ENCODE data around the gene PSRC1.

- TF ChIP-seq, protein P1, sequence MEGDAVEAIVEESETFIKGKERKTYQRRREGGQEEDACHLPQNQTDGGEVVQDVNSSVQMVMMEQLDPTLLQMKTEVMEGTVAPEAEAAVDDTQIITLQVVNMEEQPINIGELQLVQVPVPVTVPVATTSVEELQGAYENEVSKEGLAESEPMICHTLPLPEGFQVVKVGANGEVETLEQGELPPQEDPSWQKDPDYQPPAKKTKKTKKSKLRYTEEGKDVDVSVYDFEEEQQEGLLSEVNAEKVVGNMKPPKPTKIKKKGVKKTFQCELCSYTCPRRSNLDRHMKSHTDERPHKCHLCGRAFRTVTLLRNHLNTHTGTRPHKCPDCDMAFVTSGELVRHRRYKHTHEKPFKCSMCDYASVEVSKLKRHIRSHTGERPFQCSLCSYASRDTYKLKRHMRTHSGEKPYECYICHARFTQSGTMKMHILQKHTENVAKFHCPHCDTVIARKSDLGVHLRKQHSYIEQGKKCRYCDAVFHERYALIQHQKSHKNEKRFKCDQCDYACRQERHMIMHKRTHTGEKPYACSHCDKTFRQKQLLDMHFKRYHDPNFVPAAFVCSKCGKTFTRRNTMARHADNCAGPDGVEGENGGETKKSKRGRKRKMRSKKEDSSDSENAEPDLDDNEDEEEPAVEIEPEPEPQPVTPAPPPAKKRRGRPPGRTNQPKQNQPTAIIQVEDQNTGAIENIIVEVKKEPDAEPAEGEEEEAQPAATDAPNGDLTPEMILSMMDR (IDR thresholded peaks at IDR 0.05; ENCODE audit: low read depth, low read length) = no peak
- no peak for TF ChIP-seq POLR2A (IDR thresholded peaks at IDR 0.05; ENCODE audit: extremely low read depth, insufficient read length)
Observed at GRCh38 chr1:109331113-109331512, 48.2 kb upstream of the PSRC1 start.

All from NB4 (cell line).